T-helper 9 cell (primary cell): ENCODE results near the gene BOD1.
"Not testable (repeated sequence)": the region's sequence is repeated elsewhere in the genome, so short reads cannot be mapped to it uniquely, and the experiment has no call there.

ENCODE experiments used
- DNase-seq: peaks from one replicate; pipeline ENCODE4 v3.0.0-alpha.2; 2020

BOD1 gene

DNA sequence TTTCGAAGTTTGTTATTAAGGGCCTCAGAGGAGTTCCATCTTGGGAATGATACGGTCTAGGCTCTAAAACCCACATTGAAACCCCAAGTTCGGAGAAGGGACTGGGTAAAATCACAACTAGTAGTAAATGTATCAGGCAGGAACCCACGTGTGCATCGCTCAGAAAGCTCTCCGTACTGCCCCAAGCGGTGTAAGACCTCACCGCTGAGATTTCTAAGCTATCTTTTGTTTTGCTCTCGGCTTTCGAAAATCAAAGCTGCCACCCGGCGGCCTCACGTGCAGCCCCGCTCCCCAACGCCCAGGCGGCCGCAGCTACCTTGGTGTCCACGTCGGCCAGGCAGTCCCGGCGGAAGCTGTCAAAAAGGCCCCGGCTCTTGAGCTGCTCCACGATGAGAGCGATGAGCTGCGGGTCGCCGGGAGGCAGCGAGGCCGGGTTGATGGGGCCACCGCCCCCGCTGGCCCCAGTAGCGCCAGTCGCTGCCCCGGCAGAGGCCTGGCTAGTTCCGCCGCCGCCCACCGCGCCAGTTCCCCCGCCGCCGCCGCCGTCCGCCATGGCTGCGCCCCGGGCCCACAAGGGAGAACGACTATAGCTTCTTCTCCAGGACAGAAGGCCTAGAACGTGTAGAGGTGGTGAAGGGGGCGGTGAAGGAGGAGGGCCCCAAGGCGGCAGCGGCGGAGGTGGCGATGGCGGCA, 420 bp downstream of the BOD1 start:
- peak; percentile 47 for DNase-seq

- DNase-seq: no peak
Measured at GRCh38 chr5:173614591-173614990, 1.9 kb downstream of the BOD1 start.

DNA sequence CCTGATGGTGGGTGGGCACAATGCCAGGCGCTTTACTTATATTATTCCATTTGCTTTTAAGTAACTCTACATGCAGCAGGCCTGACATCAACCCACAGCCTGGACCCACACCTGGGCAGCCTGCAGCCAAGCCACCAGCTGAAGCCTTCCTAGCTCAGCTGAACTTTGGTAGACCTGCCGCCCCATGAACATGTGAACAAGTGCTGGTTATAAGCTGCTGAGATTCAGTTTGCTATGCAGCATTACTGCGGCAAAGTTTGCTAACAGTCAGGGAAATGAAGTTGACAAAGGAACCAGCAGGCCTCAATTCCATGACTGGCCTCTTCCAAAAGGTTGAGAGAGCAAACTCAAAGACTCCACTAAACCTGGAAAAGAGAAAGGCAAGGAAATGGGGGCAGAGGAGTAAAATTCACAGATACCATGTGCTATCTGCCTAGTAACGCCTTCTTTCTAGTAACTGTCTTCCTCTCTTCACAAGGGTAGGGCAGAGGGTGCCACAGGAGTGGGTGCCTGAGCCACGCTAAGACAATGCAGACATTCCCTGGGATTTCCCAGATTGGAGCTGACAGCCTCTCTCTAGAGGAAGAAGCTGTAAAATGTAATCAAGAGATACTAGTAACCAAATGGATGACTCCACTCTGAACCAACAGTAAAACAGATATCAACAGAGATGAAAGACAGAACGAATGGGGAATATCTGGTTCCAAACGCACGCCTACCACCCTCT, 2.9 kb downstream of the BOD1 start:
- no peak for DNase-seq

- no peak for DNase-seq
Measured at GRCh38 chr5:173612948-173613347, 3.5 kb downstream of the BOD1 start.

- DNase-seq: no peak
Measured at GRCh38 chr5:173611706-173612105, 4.7 kb downstream of the BOD1 start.

GRCh38 chr5:173604141-173604540, 12.3 kb downstream of the BOD1 start:
- no peak for DNase-seq

DNA sequence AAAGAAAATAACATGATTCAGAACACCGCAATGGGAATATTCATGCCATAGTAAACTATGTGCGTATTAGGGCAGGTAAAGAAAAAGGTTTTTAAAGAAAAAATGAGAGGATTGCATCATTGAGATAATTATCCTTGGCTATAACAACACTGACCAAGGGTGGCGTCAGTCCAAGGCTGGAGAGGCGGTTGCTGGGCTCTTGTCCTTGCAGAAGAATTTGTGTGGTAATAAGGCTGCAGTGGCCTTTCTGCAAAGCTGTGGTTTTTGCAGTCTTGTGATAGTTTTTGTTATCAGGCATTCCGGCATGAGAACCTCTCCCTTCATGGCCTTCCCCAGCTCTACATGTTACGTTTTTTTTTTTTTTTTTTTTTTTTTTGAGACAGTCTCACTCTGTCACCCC, 14.0 kb downstream of the BOD1 start:
- DNase-seq: no peak

GRCh38 chr5:173598686-173599085, 17.8 kb downstream of the BOD1 start:
- DNase-seq: no peak

DNA sequence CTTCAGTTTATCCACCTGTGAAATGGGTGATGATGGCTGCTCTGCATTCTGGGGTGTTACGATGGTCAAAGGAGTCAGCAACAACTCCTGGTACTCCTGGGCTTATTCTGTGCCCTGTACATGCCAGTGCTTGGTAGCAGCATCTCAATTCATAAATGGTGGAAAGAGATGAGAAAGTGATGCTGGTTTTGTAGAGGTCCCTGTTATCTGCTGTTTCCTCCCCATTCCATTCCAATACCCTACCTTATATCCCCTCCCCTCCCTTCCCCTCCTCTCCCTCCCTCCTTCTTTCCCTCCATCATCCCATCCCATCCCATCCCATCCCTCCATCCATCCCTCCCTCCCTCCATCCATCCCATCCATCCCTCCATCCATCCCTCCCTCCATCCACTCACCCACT, 19.1 kb downstream of the BOD1 start:
- DNase-seq: no peak

DNA sequence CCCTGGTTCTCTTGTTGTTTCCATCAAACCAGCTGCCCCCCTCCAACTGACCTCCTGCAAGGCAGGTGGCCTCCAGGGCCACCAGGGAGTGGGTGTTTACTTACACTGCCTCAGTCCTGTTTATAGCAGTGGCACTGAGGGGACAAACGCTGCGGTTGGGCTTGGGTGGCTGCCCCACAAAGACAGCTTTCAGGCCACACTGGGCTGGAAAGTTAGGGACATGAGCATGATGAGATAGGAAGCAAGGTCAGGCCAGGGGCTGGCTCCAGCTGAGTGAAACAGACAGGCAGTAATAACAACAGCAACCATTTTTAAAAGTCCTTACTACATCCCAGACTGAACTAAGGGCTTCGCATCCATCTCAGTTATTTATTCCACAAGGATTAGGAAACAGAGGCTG, 20.6 kb downstream of the BOD1 start:
- no peak for DNase-seq

DNA sequence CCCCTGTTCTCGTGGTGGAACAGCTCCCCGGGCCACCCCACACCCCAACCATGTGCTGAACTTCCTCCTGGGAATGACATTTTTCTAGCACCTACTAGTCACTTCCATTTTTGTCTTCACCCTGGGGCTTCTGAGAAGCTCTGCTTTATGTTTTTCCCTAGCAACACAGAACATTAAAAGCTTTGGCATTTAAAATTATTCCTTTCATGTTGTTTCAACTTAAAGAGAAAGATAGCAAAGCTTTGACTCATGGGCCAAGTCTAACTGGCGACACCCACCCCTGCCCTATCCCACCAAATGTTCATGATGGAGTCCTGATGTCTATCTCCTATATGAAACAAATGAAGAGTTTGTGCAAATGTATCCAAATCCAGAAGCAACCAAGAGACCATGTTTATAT, 22.4 kb downstream of the BOD1 start:
- no peak for DNase-seq

DNA sequence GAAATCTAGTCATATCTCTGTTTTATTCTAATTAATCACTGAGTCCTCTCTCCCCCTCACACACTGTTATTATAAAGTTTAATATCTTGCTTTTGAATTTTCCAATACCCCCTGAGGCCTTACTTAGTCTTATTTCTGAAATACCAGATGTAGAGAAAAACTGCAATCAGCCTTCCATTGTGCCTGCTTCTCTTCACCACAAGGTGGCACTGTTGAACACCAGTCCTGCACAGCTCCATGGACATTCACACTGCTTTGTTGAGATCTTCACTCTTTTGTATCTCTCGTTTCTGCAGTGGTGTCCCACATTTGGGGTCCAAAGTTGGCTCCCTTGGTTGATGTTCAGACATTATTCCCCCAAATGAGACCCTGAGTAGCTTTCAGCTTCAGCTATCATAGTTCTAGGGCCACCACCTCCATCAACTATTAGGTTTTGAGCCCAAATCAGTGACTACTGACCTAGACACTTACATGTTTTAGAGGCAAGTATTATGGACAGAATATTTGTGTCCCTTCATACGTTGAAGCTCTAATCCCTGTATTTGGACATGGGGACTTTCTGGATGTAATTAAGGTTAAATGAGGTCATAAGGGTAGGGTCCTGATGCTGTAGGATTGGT, 24.3 kb downstream of the BOD1 start:
- no peak for DNase-seq

DNA sequence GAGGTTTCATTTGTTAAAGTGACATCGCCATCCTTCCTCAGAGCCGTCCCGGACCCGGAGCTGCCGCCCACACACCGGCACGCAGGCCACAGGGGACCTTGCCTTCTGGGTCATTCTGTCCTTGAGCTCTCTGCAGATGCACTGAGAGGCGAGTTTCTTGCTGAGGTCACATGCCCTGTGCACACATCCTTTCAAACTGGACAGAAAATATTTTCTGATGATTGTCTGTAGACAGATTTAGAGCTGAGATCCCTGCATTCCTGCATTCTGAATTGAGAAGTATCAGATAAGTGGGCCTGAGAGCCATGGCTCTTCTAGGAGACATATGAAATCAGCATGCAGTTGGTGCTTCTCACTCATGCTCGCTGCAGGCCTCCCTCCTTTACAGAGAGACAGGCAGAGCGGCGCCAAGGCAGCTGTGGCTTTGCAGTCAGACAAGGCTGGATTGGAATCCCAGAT, 25.4 kb downstream of the BOD1 start:
- no peak for DNase-seq

- no peak for DNase-seq
Measured at GRCh38 chr5:173590436-173591055, 25.9 kb downstream of the BOD1 start.

DNA sequence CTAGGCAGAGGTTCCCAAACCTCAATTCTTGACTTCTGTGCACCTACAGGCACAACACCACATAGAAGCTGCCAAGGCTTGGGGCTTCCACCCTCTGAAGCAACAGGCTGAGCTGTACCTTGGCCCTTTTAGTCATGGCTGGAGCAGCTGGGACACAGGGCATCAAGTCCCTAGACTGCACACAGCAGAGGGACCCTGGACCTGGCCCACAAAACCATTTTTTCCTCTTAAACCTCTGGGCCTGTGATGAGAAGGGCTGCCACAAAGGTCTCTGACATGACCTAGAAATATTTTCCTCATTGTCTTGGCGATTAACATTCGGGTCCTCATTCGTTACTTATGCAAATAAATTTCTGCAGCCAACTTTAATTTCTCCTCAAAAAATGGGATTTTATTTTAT, 30.3 kb downstream of the BOD1 start:
- not testable (repeated sequence) for DNase-seq

GRCh38 chr5:173583346-173583745, 33.1 kb downstream of the BOD1 start:
- no peak for DNase-seq

DNA sequence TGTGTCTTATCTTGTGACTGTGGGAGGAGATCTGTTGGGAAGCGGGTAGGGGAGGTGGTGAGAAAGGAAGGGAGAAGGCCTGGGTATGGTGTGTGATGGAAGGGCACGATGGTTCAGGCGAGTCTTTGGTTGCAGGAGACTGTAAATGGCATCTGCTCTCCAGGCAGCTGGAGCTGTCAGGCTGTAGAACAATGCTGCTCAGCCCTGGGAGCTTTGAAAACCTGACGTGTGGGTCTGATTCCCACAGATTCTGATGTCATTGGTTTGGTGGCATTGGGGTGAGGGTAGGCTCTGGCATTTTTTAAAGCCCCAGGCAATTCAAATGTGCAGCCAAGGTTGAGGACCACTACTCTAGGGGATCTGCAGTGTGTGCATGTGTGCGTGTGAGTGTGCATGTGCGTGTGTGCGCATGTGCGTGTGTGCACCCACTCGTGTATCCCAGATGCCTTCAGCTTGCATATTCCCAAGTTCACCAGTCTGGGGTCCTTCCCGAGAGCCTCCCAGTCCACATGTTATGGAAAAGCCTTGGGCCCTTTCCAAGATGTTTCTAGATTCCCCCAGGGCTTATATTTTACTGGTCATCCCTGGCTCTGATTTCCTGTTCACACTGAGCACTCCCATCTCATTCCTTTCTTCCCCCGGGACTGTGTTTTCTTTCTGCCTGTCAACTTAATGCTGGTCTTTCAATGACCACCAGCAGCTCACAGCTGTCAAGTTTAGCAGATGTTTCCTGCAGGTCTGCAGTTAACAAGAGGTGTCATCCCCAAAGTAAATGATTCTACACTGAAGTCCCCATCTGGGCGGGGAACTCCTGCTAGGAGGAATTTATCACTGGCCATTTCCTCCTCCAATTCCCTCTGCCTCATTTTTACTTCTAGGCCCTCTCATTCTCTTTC, 34.0 kb downstream of the BOD1 start:
- DNase-seq: no peak

GRCh38 chr5:173581408-173582215, 34.8 kb downstream of the BOD1 start:
- peak; percentile 32 for DNase-seq

DNA sequence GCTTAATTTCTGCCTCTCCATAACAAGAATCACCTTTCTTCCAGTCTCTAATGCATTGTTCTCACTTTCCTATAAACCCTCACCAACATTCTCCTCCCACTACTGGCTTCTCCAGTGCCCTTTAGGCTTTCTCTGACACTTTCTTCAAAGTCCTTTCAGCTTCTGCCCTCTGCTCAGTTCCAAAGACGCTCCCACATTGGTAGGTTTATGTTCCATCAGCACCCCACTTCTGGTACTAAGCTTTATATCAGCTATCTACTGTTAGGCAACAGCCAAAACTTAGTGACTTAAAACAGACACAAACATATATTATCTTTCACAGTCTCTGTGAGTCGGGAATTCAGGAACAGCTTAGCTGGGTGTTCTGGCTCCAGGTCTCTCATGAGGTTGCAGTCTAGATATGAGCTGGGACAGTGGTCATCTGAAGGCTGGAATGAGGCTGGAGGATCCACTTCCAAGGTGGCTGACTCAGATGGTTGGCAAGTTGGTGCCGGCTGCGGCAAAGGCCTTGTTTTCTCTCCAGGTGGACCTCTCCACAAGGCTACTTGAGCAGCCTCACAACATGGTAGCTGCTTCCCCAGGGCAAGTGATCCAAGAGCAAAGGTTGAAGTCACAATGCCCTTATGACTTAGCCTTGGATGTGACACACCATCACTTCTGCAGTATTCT, 37.4 kb downstream of the BOD1 start:
- DNase-seq: no peak

- DNase-seq: no peak
Measured at GRCh38 chr5:173577817-173578216, 38.6 kb downstream of the BOD1 start.

- DNase-seq: no peak
Measured at GRCh38 chr5:173577166-173577565, 39.3 kb downstream of the BOD1 start.
